ENCODE measurements around the gene NR1I3. TPM values are rescaled to one million over a fixed set of nuclear protein-coding genes. Genes with fewer than 3 reads are reported as not detected.

Gene NR1I3
- total and polyA plus RNA-seq, 2 of the 13 experiments (the other 11 are each of a cell fraction or from before 2014, with no cell fraction given): 0.62 to 0.95 TPM

DNA sequence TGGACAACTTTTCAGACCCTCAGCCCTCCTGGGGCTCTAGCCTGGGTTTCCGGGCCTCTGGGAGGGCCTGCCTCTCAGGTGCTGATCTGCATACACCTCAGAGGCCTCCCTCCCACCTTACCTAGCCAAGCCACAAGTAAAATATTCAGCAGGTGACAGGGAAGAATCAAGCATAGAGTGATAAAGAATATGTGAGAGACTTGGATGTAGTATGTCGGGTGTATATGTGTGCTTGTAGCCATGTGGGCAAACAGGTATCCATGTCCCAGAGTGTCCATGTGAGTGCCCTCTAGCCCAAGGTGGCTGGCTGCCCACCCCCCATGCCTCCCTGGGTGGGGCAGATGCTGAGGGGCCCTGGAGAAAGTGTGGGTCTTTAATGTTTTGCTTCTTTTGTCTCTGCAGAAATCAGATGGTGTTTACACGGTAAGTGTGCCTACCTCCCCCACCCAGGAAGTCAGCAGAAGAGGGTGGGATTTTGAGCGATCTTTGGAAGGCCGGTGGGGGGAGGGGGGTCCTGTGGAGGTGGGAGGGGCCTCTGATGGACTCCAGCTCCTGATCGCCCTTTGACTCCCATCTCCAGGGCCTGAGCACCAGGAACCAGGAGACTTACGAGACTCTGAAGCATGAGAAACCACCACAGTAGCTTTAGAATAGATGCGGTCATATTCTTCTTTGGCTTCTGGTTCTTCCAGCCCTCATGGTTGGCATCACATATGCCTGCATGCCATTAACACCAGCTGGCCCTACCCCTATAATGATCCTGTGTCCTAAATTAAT lies 19.5 kb downstream of the NR1I3 start (continued):
- peak; percentile 53; the same call in 1 of the 2 replicates for TF ChIP-seq ARID4A (CRISPR knock-in tag; IDR thresholded peaks at IDR 0.05; ENCODE audit: borderline replicate concordance)
- TF ChIP-seq TFDP2 (CRISPR knock-in tag; IDR thresholded peaks at IDR 0.05): 0 out of 2 replicates have a peak, but pooled peaks have one; percentile 32
- no peak for TF ChIP-seq CBFB (CRISPR knock-in tag; IDR thresholded peaks at IDR 0.05)
- TF ChIP-seq ERF (CRISPR knock-in tag; IDR thresholded peaks at IDR 0.05): peak; percentile 73
- TF ChIP-seq MXI1 (IDR thresholded peaks at IDR 0.05; ENCODE audit: borderline replicate concordance, low read depth, low read length): peak; percentile 12; the same call in 1 of the 3 replicates
- TF ChIP-seq PITX1 (CRISPR knock-in tag; IDR thresholded peaks at IDR 0.05): peak; percentile 80
- TF ChIP-seq HES4 (CRISPR knock-in tag; IDR thresholded peaks at IDR 0.05; ENCODE audit: borderline replicate concordance): no peak
- no peak for TF ChIP-seq TAF15 (IDR thresholded peaks at IDR 0.05; ENCODE audit: low read depth, low read length, poor library complexity, severe bottlenecking)
- TF ChIP-seq HCFC1 (IDR thresholded peaks at IDR 0.05; ENCODE audit: low read depth, low read length): no peak
- TF ChIP-seq TBX2 (CRISPR knock-in tag; IDR thresholded peaks at IDR 0.05; ENCODE audit: borderline replicate concordance): peak; percentile 81
- TF ChIP-seq SP4 (CRISPR knock-in tag; IDR thresholded peaks at IDR 0.05): no peak
- TF ChIP-seq ZFP37 (CRISPR knock-in tag; IDR thresholded peaks at IDR 0.05; ENCODE audit: borderline replicate concordance): no peak
- TF ChIP-seq DNMT3B (CRISPR knock-in tag; conservative IDR thresholded peaks at IDR 0.05): no peak
- no peak for TF ChIP-seq ATF4 (CRISPR knock-in tag; IDR thresholded peaks at IDR 0.05)
- TF ChIP-seq ZNF567 (CRISPR knock-in tag; IDR thresholded peaks at IDR 0.05; ENCODE audit: borderline replicate concordance): no peak
- peak; percentile 67 for TF ChIP-seq ZNF614 (CRISPR knock-in tag; IDR thresholded peaks at IDR 0.05; ENCODE audit: borderline replicate concordance)
- TF ChIP-seq ZNF362 (CRISPR knock-in tag; IDR thresholded peaks at IDR 0.05; ENCODE audit: borderline replicate concordance): peak; percentile 59; the same call in 1 of the 2 replicates
- no peak; the same call in 1 of the 2 replicates for TF ChIP-seq ZNF841 (CRISPR knock-in tag; IDR thresholded peaks at IDR 0.05; ENCODE audit: borderline replicate concordance)
- TF ChIP-seq ZNF274 (CRISPR knock-in tag; IDR thresholded peaks at IDR 0.05): 0 out of 2 replicates have a peak, but pooled peaks have one; percentile 11
- TF ChIP-seq MTF2 (CRISPR knock-in tag; IDR thresholded peaks at IDR 0.05; ENCODE audit: borderline replicate concordance): no peak
- no peak for TF ChIP-seq ZKSCAN8 (CRISPR knock-in tag; IDR thresholded peaks at IDR 0.05; ENCODE audit: borderline replicate concordance)
- TF ChIP-seq ZNF138 (CRISPR knock-in tag; IDR thresholded peaks at IDR 0.05; ENCODE audit: low read depth): no peak
